HG03280 (cell line): Measurements from ENCODE around the gene MTARC2.

ENCODE experiments used
- ATAC-seq: cut with Tn5 transposase; IDR thresholded peaks from one replicate; pipeline ENCODE4 v1.9.1; 2021; ENCODE audit warnings: mild to moderate bottlenecking, moderate library complexity; ENCODE audit not compliant: unreplicated experiment

MTARC2 gene

DNA sequence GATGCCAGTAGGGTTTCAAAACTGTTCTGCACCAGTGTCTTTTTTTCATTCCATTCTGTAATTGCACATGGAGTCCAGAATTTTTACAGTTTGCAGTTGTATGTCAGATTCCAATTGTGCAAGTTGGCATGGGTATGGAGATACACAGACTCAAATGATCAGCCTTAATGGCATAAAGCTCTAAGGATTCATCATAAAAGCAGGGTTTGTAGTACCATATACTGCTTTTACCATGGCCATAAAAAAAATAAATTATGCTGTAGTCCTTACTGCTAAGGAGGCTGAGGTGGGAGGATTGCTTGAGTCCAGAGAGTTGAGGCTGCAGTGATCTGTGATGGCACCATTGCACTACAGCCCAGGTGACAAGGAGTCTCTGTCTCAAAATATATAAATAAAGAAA is 48.9 kb downstream of the MTARC2 start:
- ATAC-seq = no peak

DNA sequence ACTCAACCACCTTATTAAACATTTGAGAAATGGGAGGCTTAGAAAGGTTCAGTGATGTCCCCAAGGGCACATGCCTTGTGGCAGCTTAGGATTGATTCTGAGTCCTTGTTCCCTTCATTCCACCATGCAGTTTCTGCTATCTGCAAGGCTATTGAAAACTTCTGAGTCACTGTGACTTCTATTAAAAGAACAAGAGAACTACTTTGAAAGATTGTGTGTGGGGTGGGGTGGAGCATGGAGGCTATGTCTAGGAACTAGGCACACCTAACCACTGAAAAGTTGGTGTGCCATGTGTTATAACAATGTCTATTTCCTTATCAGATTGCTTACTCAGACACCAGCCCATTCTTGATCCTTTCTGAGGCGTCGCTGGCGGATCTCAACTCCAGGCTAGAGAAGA is 49.4 kb downstream of the MTARC2 start:
- no peak for ATAC-seq

DNA sequence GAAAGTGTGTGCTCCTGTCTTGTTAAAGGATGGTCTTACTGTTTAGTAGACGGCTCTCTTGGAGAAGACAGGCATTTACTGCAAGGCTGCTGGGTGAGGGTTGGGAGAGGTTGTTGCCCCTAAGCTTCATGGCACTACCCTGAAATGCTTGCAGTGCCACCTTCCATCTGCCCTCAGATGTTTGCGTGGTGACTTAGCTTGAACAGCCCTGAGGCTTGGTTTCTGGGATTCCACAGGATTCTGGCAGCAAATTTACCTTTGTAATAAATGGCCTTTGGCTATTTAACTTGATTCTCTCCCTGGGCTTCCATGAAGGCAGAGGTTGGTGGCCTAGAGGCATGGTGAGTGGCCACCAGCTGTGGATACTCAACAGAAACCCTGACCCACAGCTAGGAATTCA is 50.2 kb downstream of the MTARC2 start:
- no peak for ATAC-seq

GRCh38 chr1:220800262-220800661 is 52.1 kb downstream of the MTARC2 start:
- no peak for ATAC-seq

GRCh38 chr1:220803401-220804201 is 55.5 kb downstream of the MTARC2 start:
- ATAC-seq = no peak

GRCh38 chr1:220804202-220804586 is 56.1 kb downstream of the MTARC2 start:
- ATAC-seq = no peak

DNA sequence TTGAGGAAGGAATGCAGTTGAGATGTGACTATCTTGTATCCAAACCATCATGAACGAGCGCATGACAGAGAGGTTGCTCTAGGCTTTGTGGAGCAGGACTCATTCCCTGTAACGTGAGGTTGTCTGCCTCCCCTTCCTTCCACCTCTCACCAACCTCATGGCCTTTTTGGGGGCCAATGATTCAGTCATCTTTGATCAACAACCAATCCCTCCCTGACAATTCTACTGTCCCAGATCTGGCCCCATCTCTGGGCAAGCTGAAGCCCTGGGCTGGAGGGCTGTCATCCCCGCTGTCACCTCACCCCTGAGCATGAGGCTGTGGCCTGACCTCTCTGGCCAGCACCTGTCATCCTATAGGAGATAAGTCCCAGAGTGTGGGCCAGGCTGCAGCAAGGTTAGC is 58.3 kb downstream of the MTARC2 start:
- no peak for ATAC-seq

GRCh38 chr1:220807726-220808125 is 59.6 kb downstream of the MTARC2 start:
- no peak for ATAC-seq

DNA sequence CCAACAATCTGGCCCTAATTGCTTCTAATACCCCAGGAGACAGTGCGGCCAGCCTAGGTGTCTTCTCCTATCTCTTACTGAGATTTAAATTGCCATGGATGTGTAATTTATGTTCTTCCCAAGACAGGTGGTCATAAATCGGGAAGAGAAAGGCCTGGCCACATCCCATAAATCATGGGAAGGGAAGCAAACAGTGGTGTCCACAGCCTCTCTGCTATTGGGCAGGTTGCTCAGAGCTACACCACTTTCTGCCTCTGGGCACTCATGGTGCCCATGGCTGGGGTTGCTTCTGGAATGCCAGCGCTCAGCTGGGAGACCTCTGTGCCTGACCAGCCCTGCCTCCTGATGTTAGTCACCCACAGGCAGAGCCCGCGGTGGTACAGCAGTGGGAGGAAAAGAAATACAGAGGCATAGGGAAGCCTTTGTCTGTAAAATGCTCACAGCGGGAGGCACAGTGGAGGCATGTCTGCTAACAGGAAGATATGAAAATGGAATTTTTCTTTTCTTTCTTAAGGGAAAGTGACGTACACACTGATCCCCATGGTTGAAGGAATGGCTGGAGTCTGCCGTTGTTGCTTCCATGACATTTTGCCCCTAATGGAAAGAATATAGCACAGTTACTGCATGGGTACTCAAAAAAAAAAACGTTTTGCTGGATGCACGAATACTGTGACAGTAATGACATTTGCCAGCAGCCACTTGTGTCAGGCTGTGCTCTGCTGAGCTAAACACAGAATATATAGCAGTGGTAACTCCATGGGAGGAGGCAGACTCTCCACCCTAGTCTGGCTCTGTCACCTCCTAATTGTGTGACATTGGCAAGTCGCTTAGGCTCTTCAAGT is 60.4 kb downstream of the MTARC2 start:
- no peak for ATAC-seq

DNA sequence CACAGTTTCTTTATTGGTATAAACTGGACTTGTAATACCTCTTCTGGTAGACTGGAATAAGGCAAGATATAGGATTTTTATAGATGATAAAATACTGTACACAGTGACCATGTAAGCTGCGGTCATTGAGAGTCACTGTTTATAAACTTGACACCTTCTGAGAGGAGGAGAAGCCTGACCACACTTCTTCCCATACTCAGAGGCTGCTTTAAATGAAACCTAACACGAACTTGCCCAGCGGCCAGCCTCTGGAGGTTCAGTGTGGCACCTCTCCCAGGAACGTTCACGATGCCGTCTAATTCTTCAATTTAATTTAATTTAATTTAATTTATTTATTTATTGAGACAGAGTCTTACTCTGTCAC is 61.0 kb downstream of the MTARC2 start:
- no peak for ATAC-seq

DNA sequence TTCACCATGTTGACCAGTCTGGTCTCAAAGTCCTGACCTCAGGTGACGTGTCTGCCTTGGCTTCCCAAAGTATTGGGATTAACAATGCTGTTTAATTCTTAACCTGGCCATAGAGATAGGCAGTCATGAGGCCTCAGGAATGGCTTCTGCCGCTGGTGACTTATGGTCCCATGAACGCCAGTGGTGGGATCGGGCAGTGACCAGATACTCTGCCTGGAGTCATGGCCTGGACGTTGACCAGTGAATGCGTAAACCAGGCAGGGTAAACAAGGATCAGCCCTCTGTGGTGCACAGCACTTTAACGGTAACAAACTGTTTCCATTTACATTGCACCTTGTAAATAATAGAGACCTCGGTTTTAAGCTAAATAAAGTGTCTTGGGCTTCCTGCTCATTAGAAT is 61.6 kb downstream of the MTARC2 start:
- ATAC-seq = peak; percentile 8

DNA sequence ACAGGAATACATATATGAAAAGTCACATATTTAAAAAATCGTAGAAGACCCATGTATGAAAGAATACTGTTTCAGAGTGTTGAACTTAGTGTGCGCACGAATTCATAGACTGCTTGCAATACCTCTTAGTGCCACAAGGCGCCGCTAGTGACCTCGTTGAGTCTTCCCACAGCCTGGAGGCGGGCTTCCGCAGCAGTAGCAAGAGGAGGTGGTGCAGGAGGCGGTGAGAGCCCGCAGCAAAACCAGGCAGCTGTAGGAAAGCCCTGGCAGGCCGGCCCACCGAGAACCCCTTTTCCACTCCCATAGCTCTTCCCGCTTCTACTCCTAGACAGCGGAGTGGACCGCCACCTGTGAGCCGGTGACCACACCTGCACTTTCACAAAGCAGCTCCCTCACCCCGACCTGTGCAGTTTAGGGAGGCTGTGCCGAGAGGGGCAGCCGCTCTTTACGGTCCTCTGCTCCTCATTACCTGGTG is 62.1 kb downstream of the MTARC2 start:
- ATAC-seq = peak; percentile 94

DNA sequence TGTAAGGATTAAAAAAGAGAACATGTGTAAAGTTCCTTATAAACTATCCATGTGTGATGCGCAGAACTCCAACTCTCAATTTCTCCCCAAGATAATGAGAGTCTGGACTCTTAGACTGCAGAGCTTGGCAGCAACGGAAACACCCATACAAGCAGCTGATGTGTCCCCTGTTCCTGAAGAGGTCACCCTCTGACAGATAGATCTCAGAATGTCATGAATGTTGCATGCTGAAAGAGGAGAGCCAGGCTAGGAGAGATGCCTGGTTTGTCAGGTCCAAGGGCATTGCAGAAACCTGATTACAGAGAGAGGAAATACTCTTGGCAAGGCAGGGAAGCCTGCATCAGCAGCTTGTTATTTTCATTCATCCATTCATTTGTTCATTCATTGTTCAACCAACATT is 62.8 kb downstream of the MTARC2 start:
- no peak for ATAC-seq

DNA sequence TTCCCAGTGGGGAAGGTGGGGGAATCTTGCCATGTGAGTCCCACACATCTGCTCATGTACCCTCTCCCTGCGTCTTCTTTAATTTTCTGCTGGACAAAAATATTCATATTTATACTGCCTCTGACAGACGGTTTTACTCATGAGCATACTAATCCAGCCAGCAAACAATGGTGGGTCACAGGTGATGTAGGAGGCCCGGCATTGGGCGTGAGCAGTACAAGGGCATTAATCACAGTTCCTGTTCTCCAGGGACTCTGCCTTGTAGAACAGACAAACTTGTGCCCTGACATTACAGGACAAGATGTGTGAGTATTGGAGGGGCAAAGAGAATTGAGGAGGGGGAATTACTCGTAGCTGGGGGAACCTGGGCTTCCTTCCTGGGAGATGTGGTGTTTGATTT is 63.6 kb downstream of the MTARC2 start:
- ATAC-seq = no peak

DNA sequence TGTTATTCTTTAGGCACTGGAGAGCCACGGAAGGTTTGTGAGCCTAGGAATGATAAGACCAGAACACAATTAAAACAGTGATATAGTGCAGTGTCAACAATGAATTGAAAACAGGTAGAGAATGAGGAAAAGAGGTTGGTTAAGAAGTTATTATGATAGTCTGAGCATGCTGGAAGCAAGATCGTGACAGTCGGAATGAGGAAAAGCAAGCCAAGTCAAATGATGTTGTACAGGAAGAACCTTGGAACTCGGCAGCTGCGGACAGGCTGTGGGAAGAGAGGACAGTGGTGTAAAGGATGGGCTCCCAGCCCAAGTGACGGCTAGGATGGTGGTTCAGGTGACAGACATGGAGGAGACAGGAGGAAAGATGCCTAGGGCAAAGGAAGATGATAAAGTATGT is 64.2 kb downstream of the MTARC2 start:
- ATAC-seq = no peak

- no peak for ATAC-seq
Observed at GRCh38 chr1:220813013-220813412, 64.9 kb downstream of the MTARC2 start.

- ATAC-seq = no peak
Observed at GRCh38 chr1:220815409-220815808, 67.3 kb downstream of the MTARC2 start.

- ATAC-seq = no peak
Observed at GRCh38 chr1:220817907-220818306, 69.8 kb downstream of the MTARC2 start.

DNA sequence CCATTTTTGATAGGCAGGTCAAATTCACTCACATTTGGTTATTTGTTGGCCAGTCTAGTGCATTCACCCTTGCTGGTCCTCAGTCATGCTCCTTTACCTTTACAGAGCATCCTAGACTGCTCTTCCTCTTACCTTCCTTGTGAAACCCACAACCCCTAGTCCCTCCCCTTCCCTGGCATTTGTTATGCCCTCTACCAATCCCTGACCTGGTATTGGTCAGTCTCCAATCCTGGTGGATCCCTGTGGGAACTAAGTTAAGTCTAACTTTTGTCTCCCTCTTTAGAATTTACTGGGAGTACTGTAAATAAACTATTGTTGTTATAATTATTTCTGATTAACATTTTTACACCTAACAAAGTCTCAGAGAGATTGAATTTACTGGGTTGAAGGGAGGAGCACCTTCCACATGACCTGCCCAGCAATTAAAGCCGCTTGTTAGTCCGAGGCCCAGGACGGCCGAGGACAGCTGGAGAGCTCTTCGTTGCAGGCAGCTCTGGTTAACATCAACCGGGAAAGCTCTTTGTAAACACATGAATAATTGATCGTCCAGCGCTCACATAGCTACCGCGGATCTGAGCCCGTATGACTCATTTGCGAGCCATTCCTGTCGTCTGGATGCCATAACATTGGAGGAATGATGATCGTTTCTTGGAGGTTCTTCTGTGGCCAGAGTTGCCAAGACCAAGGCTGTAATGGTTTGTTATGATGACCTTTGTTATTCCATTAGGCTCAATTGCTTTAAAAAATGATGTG is 70.5 kb downstream of the MTARC2 start:
- ATAC-seq = no peak

DNA sequence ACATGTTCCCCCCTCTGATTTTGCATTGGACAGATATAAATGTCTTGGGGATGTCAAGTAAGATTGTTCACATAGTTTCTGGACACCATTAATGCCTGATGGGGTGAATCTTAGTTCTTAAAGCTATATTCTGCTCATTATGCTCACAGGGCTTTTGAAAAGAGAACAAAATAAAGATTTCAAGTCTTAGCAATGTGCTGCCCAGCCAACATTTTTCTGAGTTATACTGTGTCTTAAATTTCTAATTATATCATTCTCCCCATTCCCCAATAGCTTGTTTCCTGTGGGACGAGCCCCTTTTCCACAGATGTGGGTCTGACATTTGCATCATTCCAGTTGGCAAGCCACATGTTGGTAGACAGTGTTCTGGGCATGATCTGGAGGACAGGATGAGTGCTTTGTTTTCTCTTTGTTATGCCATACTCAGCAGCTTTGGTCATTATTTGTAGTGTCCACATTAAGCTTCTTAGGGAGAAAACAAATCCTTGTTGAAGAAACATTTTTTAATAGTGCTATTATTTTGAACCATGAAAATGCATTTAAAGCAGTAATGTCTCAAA is 71.4 kb downstream of the MTARC2 start:
- no peak for ATAC-seq
